Neural crest cell (in vitro differentiated cells): Measurements from ENCODE around the gene POLR1G. TPM values are rescaled to one million over a fixed set of nuclear protein-coding genes. Genes with fewer than 3 reads are reported as not detected.
"Not testable (repeated sequence)": the region's sequence is repeated elsewhere in the genome, so short reads cannot be mapped to it uniquely, and the experiment has no call there.

Experiments
- DNase-seq: peaks from one replicate; pipeline ENCODE4 v3.0.0; 2021; ENCODE audit warnings: low read depth, mixed read lengths, low spot score
- H3K27ac Mint-ChIP-seq: one replicate; pipeline ENCODE4 v1.8.0; 2021; ENCODE audit warnings: mild to moderate bottlenecking, mixed read lengths; ENCODE audit not compliant: unreplicated experiment
- H3K27me3 Mint-ChIP-seq: 2 replicates; pipeline ENCODE4 v1.8.0; 2021; ENCODE audit warnings: low read depth, mild to moderate bottlenecking, mixed read lengths
- H3K36me3 Mint-ChIP-seq: 2 replicates; pipeline ENCODE4 v1.8.0; 2021; ENCODE audit warnings: low read depth, mild to moderate bottlenecking, mixed read lengths
- H3K4me1 Mint-ChIP-seq: 2 replicates; pipeline ENCODE4 v1.8.0; 2021; ENCODE audit warnings: mixed read lengths
- H3K4me3 Mint-ChIP-seq: one replicate; pipeline ENCODE4 v1.8.0; 2021; ENCODE audit warnings: mild to moderate bottlenecking, mixed read lengths
- H3K9me3 Mint-ChIP-seq: 2 replicates; pipeline ENCODE4 v1.8.0; 2021; ENCODE audit warnings: mixed read lengths
- total RNA-seq: library from RNA; stranded (reverse); gene quantifications from 2 replicates; pipeline ENCODE4 v1.2.1, GENCODE V29; 2021
- TF ChIP-seq, protein P1 (sequence below): fragments of 200-600 bp; sonication (generic); conservative IDR thresholded peaks from 2 replicates; pipeline ENCODE4 v1.5.0; 2021; ENCODE audit warnings: antibody characterized with exemption, mild to moderate bottlenecking

POLR1G gene
- total RNA-seq, 1 donor from 2014 or later: 11.7 TPM

DNA sequence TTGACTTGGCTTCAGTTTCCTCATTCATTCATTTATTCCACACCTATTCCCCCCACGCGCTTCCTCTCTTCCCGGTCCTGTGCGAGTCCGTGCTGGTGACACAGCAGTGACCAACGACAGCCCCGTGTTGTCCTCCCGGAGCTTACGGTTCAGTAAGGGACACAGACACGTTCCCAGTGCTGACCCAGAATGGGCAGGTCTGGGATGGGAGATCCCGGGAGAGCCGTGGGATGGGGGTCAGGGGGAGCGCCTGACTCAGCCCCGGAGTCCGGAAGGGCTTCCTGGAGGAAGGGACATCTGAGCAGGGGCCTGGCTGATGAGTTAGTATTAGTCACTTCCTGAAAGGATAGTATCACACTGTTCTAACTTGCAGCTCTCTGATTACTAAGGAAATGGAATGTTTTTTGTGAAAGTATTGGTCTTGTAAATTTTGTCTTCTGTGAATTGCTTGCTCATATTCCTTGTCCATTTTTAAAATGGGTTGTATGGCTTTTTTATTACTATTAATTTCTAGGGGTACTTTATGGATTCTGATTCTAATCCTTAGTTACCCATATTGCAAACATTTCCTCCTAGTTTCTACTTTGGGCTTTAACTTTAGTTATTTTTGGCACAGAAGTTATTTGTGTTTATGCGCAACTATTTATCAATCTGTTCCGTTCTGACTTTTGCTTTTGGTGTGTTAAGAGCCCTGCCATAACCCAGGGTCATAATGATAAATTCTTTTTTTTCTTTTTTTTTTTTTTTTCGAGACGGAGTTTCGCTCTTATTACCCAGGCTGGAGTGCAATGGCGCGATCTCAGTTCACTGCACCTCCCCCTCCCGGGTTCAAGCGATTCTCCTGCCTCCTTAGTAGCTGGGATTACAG lies 18.0 kb downstream of the POLR1G start:
- TF ChIP-seq, protein P1, sequence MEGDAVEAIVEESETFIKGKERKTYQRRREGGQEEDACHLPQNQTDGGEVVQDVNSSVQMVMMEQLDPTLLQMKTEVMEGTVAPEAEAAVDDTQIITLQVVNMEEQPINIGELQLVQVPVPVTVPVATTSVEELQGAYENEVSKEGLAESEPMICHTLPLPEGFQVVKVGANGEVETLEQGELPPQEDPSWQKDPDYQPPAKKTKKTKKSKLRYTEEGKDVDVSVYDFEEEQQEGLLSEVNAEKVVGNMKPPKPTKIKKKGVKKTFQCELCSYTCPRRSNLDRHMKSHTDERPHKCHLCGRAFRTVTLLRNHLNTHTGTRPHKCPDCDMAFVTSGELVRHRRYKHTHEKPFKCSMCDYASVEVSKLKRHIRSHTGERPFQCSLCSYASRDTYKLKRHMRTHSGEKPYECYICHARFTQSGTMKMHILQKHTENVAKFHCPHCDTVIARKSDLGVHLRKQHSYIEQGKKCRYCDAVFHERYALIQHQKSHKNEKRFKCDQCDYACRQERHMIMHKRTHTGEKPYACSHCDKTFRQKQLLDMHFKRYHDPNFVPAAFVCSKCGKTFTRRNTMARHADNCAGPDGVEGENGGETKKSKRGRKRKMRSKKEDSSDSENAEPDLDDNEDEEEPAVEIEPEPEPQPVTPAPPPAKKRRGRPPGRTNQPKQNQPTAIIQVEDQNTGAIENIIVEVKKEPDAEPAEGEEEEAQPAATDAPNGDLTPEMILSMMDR: no peak
- DNase-seq: peak; percentile 33
- Mint-ChIP-seq H3K4me1 (peaks cover 41% of the 10 kb centered on the region), H3K36me3 (no peaks in the 10 kb centered on the region), H3K27me3 (peaks cover 15% of the 10 kb centered on the region), H3K27ac (peak overlapping the region; percentile 99), H3K9me3 (no peaks in the 10 kb centered on the region), H3K4me3 (peak overlapping the region; percentile 99)

DNA sequence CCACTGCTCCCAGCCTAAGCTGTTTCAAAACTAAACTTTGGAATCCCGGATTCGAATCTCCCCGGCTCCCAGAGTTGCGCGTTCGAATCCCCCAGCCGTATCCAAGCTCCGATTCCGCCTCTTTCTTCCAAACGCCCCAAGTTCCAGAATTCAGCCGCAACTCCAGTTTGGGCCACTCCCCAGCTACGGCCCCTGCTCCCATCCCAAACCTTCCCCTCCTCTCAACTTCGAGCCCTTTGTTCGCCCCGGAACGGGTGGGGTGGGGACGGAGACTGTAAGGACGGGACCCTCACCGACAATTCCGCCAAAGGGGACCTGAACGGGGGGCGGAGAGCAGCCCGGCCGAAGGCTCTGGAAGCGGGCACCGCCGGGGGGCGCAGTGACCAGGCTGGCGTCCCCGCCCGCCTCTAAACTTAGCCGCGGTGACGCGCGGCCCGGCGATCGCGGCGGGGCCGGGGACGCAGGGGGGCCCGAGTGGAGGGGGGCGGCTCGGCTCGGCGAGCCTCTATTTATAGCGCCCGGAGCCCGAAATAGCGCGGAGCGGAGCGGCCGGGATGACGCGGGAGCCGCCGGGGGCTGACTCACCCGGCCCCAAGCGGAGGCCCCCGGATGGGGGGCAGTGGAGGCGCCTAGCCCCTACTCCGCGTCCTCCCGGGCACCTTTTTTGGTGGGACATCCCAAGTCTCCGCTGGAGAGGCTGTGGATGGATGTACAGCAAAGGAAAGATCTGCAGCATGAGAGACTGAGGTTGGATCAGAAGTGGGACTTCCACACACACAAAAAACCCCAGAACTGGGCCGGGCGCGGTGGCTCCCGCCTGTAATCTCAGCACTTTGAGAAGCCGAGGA lies 22.2 kb downstream of the POLR1G start:
- Mint-ChIP-seq H3K9me3 (no peaks in the 10 kb centered on the region), H3K27ac (peak overlapping the region; percentile 81), H3K4me1 (peaks cover 26% of the 10 kb centered on the region), H3K27me3 (peaks cover 20% of the 10 kb centered on the region), H3K36me3 (no peaks in the 10 kb centered on the region), H3K4me3 (peak overlapping the region; percentile 87)
- DNase-seq: peak; percentile 40
- TF ChIP-seq, protein P1: peak; percentile 58

DNA sequence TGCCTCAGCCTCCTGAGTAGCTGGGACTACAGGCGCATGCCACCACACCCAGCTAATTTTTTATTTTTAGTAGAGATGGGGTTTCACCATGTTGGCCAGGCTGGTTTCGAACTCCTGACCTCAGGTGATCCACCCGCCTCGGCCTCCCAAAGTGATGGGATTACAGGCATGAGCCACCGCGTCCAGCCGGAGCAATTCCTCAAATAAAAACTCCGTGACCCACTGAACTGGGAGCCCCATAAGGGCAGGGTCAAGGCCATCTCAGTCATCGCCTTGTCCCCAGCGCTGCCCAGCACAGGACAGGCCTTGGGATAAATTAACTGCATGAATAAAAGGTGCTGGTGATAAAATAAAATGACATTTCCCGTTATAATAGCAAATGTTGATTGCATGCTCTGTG lies 23.5 kb downstream of the POLR1G start:
- H3K4me3 Mint-ChIP-seq: peak overlapping the region; percentile 27
- H3K27ac Mint-ChIP-seq, DNase-seq, H3K36me3 Mint-ChIP-seq, H3K9me3 Mint-ChIP-seq: not testable (repeated sequence)
- H3K4me1 Mint-ChIP-seq: peaks cover 14% of the 10 kb centered on the region
- peaks cover 20% of the 10 kb centered on the region for H3K27me3 Mint-ChIP-seq

DNA sequence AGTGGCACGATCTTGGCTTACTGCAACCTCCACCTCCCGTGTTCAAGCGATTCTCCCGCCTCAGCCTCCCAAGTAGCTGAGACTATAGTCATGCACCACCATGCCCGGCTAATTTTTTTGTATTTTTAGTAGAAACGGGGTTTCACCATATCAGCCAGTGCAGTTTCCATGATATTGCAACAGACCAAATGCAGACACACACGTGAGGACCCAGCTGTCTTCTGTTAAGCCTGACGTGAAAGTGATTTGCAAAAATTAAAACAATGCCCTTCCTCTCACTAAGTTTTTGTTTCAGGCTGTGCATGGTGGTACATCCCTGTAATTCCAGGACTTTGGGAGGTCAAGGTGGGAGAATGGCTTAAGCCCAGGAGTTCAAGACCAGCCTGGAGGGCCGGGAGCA lies 24.6 kb downstream of the POLR1G start:
- not testable (repeated sequence) for H3K9me3 Mint-ChIP-seq, H3K4me1 Mint-ChIP-seq, H3K27ac Mint-ChIP-seq, H3K36me3 Mint-ChIP-seq, DNase-seq
- H3K4me3 Mint-ChIP-seq: peak overlapping the region; percentile 23
- peaks cover 20% of the 10 kb centered on the region for H3K27me3 Mint-ChIP-seq

DNA sequence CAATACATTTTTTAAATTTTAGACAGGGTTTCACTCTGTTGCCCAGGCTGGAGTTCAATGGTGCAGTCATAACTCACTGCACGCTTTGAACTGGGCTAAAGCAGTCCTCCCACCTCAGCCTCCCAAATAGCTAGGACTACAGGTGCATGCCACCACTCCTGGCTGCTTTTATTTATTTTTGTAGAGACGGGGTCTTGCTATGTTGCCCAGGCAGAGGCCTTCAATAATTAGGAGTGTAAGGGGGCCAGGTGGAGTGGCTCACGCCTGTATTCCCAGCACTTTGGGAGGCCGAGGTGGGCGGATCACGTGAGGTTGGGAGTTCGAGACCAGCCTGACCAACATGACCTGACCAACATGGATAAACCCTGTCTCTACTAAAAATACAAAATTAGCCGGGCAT lies 26.1 kb downstream of the POLR1G start:
- H3K4me1 Mint-ChIP-seq, H3K9me3 Mint-ChIP-seq, DNase-seq, H3K27ac Mint-ChIP-seq, H3K4me3 Mint-ChIP-seq, H3K36me3 Mint-ChIP-seq: not testable (repeated sequence)
- peaks cover 19% of the 10 kb centered on the region for H3K27me3 Mint-ChIP-seq

DNA sequence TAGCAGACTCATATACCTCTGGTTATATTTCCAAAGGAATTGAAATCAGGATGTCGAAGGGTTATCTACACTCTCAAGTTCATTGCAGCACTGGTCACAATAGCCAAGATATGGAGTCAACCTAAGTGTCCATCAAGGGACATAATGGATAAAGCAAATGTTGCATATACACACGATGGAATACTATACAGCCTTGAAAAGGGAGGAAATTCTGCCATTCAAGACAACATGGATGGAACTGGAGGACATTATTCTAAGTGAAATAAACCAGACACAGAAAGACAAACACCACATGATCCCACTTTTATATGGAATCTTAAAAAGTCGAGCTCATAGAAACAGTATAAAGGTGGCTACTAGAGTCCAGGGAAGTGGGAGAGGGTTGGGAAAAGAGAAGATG lies 30.9 kb downstream of the POLR1G start:
- H3K9me3 Mint-ChIP-seq: no peaks in the 10 kb centered on the region
- H3K27ac Mint-ChIP-seq: no peak overlapping the region
- H3K4me3 Mint-ChIP-seq: peak overlapping the region; percentile 49
- H3K27me3 Mint-ChIP-seq: no peaks in the 10 kb centered on the region
- peaks cover 13% of the 10 kb centered on the region for H3K4me1 Mint-ChIP-seq
- H3K36me3 Mint-ChIP-seq: no peaks in the 10 kb centered on the region
- no peak for DNase-seq
- TF ChIP-seq, protein P1: no peak

DNA sequence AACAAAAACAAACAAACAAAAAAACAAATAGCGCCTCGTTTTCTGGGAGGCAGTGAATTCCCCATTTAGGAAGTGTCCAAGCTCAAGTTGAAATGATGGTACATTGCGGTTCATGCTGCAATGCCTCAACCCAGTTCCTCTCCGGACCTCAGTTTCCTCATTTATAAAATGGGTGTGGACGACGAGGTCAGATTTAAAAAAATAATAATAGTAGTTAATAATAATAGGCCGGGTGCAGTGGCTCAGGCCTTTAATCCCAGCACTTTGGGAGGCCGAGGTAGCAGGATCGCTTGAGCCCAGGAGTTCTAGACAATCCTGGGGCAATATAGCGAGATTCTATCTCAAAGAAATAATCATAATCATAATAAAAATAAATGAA lies 32.7 kb downstream of the POLR1G start:
- Mint-ChIP-seq H3K4me3 (peak overlapping the region; percentile 66), H3K4me1 (peaks cover 28% of the 10 kb centered on the region), H3K27ac (no peak overlapping the region), H3K27me3 (no peaks in the 10 kb centered on the region), H3K9me3 (no peaks in the 10 kb centered on the region), H3K36me3 (no peaks in the 10 kb centered on the region)
- TF ChIP-seq, protein P1: no peak
- no peak for DNase-seq
